HepG2 (cell line): ENCODE results near the gene ZNF175. TPM values are rescaled to one million over a fixed set of nuclear protein-coding genes. Genes with fewer than 3 reads are reported as not detected.

ENCODE experiments used
- ATAC-seq: fragments of 200-7000 bp; cut with Tn5 transposase; 3 replicates; pipeline ENCODE4 v1.9.1; 2020; ENCODE audit warnings: mild to moderate bottlenecking, moderate library complexity
- BruUV-seq: library from RNA; stranded (reverse); fragments of 400-500 nt; replicated peaks from 2 replicates; lab custom pipeline; 2021; lab: Mats Ljungman, UMichigan
- CTCF ChIA-PET: fragments of 300-600 bp; formaldehyde crosslinking; extraction: SDS; loops from one replicate; lab custom pipeline; 2021; ENCODE audit warnings: low total read pairs, inconsistent platforms, low intra/inter-chr PET ratio; lab: Yijun Ruan, JAX
- POLR2A ChIA-PET: fragments of 350-600 bp; sonication (Branson Sonifier 250); formaldehyde crosslinking; loops from one replicate; lab custom pipeline; 2020; ENCODE audit warnings: antibody characterized with exemption, inconsistent platforms; lab: Yijun Ruan, JAX
- DNase-seq: peaks from one replicate; pipeline ENCODE4 v3.0.0-alpha.2; 2015; ENCODE audit warnings: low spot score
- FAIRE-seq: peaks from 3 replicates; lab custom pipeline; 2011; peaks lifted over from hg19 to GRCh38; lab: Jason Lieb, UNC
- H2AFZ ChIP-seq: one replicate; pipeline ENCODE4 v1.6.1; 2011; ENCODE audit warnings: low read length, inconsistent platforms
- H3K27ac ChIP-seq: fragments of 300-600 bp; 3 replicates; pipeline ENCODE4 v1.8.0; 2011; ENCODE audit warnings: mixed run types, mild to moderate bottlenecking, mixed read lengths, low read length, inconsistent platforms; ENCODE audit not compliant: insufficient read depth; ENCODE audit errors: extremely low read length
- H3K27me3 ChIP-seq, 2 experiments: fragments of 200-600 bp in 1 of 2; 2 replicates in 1 of 2; 3 replicates in 1 of 2; pipeline versions ENCODE4 v1.6.0 to v1.8.0; 2011; ENCODE audit warnings: low read length in 2 of 2, mild to moderate bottlenecking in 2 of 2, moderate library complexity in 2 of 2, inconsistent platforms in 1 of 2; ENCODE audit not compliant: insufficient read depth in 2 of 2, control insufficient read depth in 1 of 2
- H3K36me3 ChIP-seq, 2 experiments: fragments of 200-600 bp in 1 of 2; replicated peaks in 1 of 2; 2 replicates in 1 of 2; 3 replicates in 1 of 2; pipeline versions ENCODE4 v1.5.1 to v1.8.0; 2011; ENCODE audit warnings: low read length in 2 of 2, inconsistent platforms in 1 of 2; ENCODE audit not compliant: insufficient read depth in 2 of 2, control insufficient read depth in 1 of 2
- H3K4me1 ChIP-seq: 2 replicates; pipeline ENCODE4 v1.5.1; 2012; ENCODE audit warnings: low read length, inconsistent platforms; ENCODE audit not compliant: insufficient read depth
- H3K4me2 ChIP-seq: 2 replicates; pipeline ENCODE4 v1.6.0; 2011; ENCODE audit warnings: low read depth, low read length, inconsistent platforms
- H3K4me3 ChIP-seq, 3 experiments: fragments of 200-600 bp in 1 of 3; sonication (generic), shearing (Covaris generic) in 1 of 3; replicated peaks in 1 of 3; 2 replicates each; pipeline ENCODE4 v1.5.1; 2011 to 2016; ENCODE audit warnings: low read length in 3 of 3, inconsistent platforms in 2 of 3, low read depth in 2 of 3, mild to moderate bottlenecking in 2 of 3, control low read depth in 1 of 3, mixed read lengths in 1 of 3; ENCODE audit not compliant: insufficient read depth in 1 of 3
- H3K79me2 ChIP-seq: one replicate; pipeline ENCODE4 v1.6.1; 2011; ENCODE audit warnings: low read length, inconsistent platforms; ENCODE audit not compliant: insufficient read depth
- H3K9ac ChIP-seq: 2 replicates; pipeline ENCODE4 v1.6.0; 2011; ENCODE audit warnings: mild to moderate bottlenecking, low read depth, low read length, inconsistent platforms; ENCODE audit not compliant: insufficient read depth
- H3K9me3 ChIP-seq: 2 replicates; pipeline ENCODE4 v1.5.1; 2012; ENCODE audit warnings: mild to moderate bottlenecking, low read length
- H4K20me1 ChIP-seq: 2 replicates; pipeline ENCODE4 v1.6.0; 2011; ENCODE audit warnings: inconsistent platforms, mild to moderate bottlenecking, low read length, moderate library complexity; ENCODE audit not compliant: insufficient read depth
- DNMT3B ChIP-seq: conservative IDR thresholded peaks from 2 replicates; pipeline ENCODE4 v1.6.1; 2016; ENCODE audit warnings: missing biosample characterization, control low read depth
- FOXO1 ChIP-seq: sonication (generic); formaldehyde crosslinking; IDR thresholded peaks from 2 replicates; pipeline ENCODE4 v1.4.0; 2020; ENCODE audit warnings: missing genetic modification reagents
- GABPA ChIP-seq, 2 experiments: IDR thresholded peaks; 2 replicates each; pipeline ENCODE4 v1.6.1; 2011 to 2016; ENCODE audit warnings: low read depth in 2 of 2, low read length in 1 of 2, missing biosample characterization in 1 of 2, missing genetic modification characterization in 1 of 2
- HDAC1 ChIP-seq: sonication (generic); formaldehyde crosslinking; IDR thresholded peaks from 2 replicates; pipeline ENCODE4 v1.5.1; 2020; ENCODE audit warnings: mild to moderate bottlenecking, missing genetic modification reagents
- HOXA9 ChIP-seq: sonication (generic); formaldehyde crosslinking; IDR thresholded peaks from 2 replicates; pipeline ENCODE4 v1.8.1; 2022; ENCODE audit warnings: missing genetic modification reagents, mild to moderate bottlenecking, moderate library complexity, borderline replicate concordance
- ISX ChIP-seq: sonication (generic); formaldehyde crosslinking; conservative IDR thresholded peaks from 2 replicates; pipeline ENCODE4 v1.5.0; 2020; ENCODE audit warnings: missing genetic modification reagents
- NFIB ChIP-seq: sonication (generic); formaldehyde crosslinking; IDR thresholded peaks from 2 replicates; pipeline ENCODE4 v1.9.0; 2021; ENCODE audit warnings: missing genetic modification reagents, mild to moderate bottlenecking, borderline replicate concordance
- PCBP1 ChIP-seq: fragments of 200-400 bp; formaldehyde crosslinking; IDR thresholded peaks from 2 replicates; pipeline ENCODE4 v1.6.1; 2017; ENCODE audit warnings: mild to moderate bottlenecking, low read depth, low read length, borderline replicate concordance
- PRPF4 ChIP-seq: fragments of 200-400 bp; formaldehyde crosslinking; IDR thresholded peaks from 2 replicates; pipeline ENCODE4 v1.6.1; 2016; ENCODE audit warnings: low read length, low read depth; ENCODE audit not compliant: poor library complexity, severe bottlenecking
- SOX5 ChIP-seq: IDR thresholded peaks from 2 replicates; pipeline ENCODE4 v1.6.1; 2016; ENCODE audit warnings: borderline replicate concordance
- TAF1 ChIP-seq: sonication (generic); formaldehyde crosslinking; IDR thresholded peaks from 2 replicates; pipeline ENCODE4 v1.4.0; 2020; ENCODE audit warnings: missing genetic modification reagents
- YEATS2 ChIP-seq: sonication (generic); formaldehyde crosslinking; IDR thresholded peaks from 2 replicates; pipeline ENCODE4 v1.4.0; 2020; ENCODE audit warnings: missing genetic modification reagents, borderline replicate concordance
- ZBTB1 ChIP-seq: sonication (generic); formaldehyde crosslinking; IDR thresholded peaks from 2 replicates; pipeline ENCODE4 v1.4.0; 2020; ENCODE audit warnings: missing genetic modification reagents, borderline replicate concordance
- ZNF121 ChIP-seq: sonication (generic); formaldehyde crosslinking; IDR thresholded peaks from 2 replicates; pipeline ENCODE4 v1.5.0; 2020; ENCODE audit warnings: mild to moderate bottlenecking, missing genetic modification reagents
- ZNF343 ChIP-seq: sonication (generic); formaldehyde crosslinking; IDR thresholded peaks from 2 replicates; pipeline ENCODE4 v1.4.0; 2020; ENCODE audit warnings: mild to moderate bottlenecking, missing genetic modification reagents
- ZNF441 ChIP-seq: sonication (generic); formaldehyde crosslinking; IDR thresholded peaks from 2 replicates; pipeline ENCODE4 v1.7.0; 2021; ENCODE audit warnings: missing genetic modification reagents, borderline replicate concordance
- ZSCAN30 ChIP-seq: sonication (generic); formaldehyde crosslinking; IDR thresholded peaks from 2 replicates; pipeline ENCODE4 v1.5.0; 2020; ENCODE audit warnings: mild to moderate bottlenecking, missing genetic modification reagents
- WGBS: methylation state at CpG from one replicate; pipeline ENCODE4 v1.1.6; 2017; ENCODE audit warnings: low lambda C conversion rate; 5-methylcytosine and 5-hydroxymethylcytosine counted together
- in situ Hi-C: cut with HindIII; loops from 2 replicates; pipeline ENCODE4 v1.10.0; 2017; ENCODE audit warnings: low pct_unique_long_range_greater_than_20kb; ENCODE audit not compliant: extremely low pct_ligation_motif_present
- intact Hi-C: fragments of 100-400 bp; cut with micrococcal nuclease; formaldehyde crosslinking; loops from one replicate; pipeline ENCODE4 v1.10.0; 2022; ENCODE audit not compliant: unreplicated experiment
- polyA plus RNA-seq, 8 experiments: library from polyadenylated mRNA; depleted of rRNA in 3 of 8; stranded (reverse) in 7 of 8; unstranded in 1 of 8; fragments of >200 nt; fragmentation: Illumina TruSeq in 4 of 8; extraction: Trizol in 4 of 8; gene quantifications; 2 replicates each; pipeline versions ENCODE4 v1.2.1 to v1.2.3, GENCODE V29; 2011 to 2016; ENCODE audit warnings: low read depth in 4 of 8, missing spikeins in 1 of 8, mixed read lengths in 1 of 8; ENCODE audit not compliant: insufficient read depth in 1 of 8
- total RNA-seq, 5 experiments: library from RNA; depleted of rRNA; stranded (reverse); fragments of >200 nt; fragmentation: Illumina TruSeq; extraction: Trizol; gene quantifications; 2 replicates each; pipeline ENCODE4 v1.2.3, GENCODE V29; 2016; ENCODE audit warnings: low read depth in 1 of 5
- TF ChIP-seq, protein P1 (sequence below): sonication (generic); formaldehyde crosslinking; IDR thresholded peaks from 2 replicates; pipeline ENCODE4 v1.4.0; 2020; ENCODE audit warnings: missing genetic modification reagents, borderline replicate concordance

ZNF175 gene
- total and polyA plus RNA-seq, 2 of the 13 experiments (the other 11 are each of a cell fraction or from before 2014, with no cell fraction given): 1.2 to 1.5 TPM

DNA sequence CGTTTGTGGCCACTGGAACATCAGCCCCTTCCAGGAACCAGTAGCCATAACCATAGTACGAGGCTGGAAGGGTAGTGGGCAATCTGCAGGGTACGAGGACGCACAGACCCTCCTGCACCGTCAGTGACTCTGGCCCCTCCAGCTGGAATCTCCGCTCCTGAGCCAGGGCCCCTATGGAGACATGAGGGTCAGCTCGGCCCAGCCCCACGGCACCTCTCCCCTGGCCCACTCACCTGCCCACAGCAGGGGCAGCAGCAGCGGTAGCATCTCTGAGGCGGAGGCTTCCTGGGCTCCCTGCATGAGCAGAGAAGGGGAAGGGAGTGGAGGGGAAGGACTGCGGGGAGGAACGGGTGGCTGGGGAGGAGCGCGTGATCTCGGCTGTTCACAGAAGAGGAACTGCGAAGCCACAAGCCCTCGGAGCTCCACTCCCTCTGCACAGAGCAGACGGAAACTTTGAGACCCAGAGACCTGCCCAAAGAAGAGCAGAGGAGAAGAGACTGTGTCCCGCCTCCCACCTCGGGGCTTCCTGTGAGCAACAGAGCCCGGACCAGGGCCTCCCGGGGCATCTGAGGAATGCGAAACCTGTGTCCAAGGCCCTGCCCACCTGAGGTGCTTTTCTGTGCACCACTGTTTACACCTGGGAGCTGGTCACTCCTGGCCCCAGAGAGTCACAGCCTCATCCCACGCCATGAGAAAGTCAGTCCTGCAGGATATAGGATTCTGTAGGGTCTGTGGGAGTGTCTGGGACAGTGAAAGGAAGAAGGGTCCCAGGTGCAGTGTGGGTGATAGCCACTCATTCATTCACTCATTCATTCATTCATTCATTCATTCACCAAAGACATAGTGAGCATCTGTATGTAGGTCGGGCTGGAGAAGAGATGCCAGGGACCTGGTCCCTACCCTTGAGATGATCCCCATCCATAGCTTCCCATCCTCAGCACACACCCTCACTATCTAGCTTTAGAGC, 39.5 kb upstream of the ZNF175 start, which contains the start of gene SIGLEC6 (continued):
- TF ChIP-seq HDAC1 (CRISPR knock-in tag) (no peak), ZNF441 (CRISPR knock-in tag) (no peak), ZNF343 (CRISPR knock-in tag) (no peak)

DNA sequence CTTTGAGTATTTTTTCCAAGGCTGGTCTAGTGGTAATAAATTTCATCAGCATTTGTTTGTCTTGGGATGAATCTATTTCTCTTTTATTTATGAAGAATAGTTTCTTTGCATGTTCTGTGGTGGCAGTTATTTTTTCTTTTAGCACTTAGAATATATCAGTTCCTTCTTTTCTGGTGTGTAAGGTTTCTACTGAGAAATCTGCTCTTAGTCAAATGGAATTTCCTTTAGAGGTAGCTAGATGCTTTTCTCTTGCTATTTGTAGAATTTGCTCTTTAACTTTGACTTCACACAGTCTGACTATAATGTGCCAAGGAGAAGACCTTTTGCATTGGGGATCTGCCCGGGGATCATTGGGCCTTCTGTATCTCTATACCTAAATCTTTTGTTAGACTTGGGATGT, 35.5 kb upstream of the ZNF175 start:
- Histone ChIP-seq H3K9ac (no peak overlapping the region), H3K27ac (no peak overlapping the region), H3K4me1 (no peaks in the 10 kb centered on the region), H2AFZ (no peak overlapping the region), H3K9me3 (no peaks in the 10 kb centered on the region), H3K27me3 (peaks cover 1 to 5% of the 10 kb centered on the region in 2 experiments; a peak in 3 of 5 replicates), H3K4me2 (no peak overlapping the region), H4K20me1 (no peaks in the 10 kb centered on the region), H3K4me3 (no peak overlapping the region)
- DNase-seq: no peak
- in situ Hi-C loops (no loop called here), intact Hi-C loops (no loop called here)
- CTCF ChIA-PET: no interaction called here
- POLR2A ChIA-PET: no interaction called here
- ATAC-seq: no peak
- TF ChIP-seq ZNF121 (CRISPR knock-in tag): no peak
- no peak for TF ChIP-seq ZBTB1 (CRISPR knock-in tag)
- no peak for TF ChIP-seq DNMT3B
- TF ChIP-seq SOX5 (CRISPR knock-in tag): no peak
- TF ChIP-seq, protein P1, sequence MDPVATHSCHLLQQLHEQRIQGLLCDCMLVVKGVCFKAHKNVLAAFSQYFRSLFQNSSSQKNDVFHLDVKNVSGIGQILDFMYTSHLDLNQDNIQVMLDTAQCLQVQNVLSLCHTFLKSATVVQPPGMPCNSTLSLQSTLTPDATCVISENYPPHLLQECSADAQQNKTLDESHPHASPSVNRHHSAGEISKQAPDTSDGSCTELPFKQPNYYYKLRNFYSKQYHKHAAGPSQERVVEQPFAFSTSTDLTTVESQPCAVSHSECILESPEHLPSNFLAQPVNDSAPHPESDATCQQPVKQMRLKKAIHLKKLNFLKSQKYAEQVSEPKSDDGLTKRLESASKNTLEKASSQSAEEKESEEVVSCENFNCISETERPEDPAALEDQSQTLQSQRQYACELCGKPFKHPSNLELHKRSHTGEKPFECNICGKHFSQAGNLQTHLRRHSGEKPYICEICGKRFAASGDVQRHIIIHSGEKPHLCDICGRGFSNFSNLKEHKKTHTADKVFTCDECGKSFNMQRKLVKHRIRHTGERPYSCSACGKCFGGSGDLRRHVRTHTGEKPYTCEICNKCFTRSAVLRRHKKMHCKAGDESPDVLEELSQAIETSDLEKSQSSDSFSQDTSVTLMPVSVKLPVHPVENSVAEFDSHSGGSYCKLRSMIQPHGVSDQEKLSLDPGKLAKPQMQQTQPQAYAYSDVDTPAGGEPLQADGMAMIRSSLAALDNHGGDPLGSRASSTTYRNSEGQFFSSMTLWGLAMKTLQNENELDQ: no peak
- no peak for TF ChIP-seq FOXO1
- TF ChIP-seq HOXA9 (CRISPR knock-in tag): no peak
- no peak for TF ChIP-seq NFIB (CRISPR knock-in tag)
- TF ChIP-seq PCBP1: no peak
- TF ChIP-seq ZSCAN30 (CRISPR knock-in tag): no peak
- TF ChIP-seq GABPA (IDR thresholded peaks at IDR 0.05; ENCODE audit: low read depth, low read length): no peak
- TF ChIP-seq GABPA (CRISPR knock-in tag; IDR thresholded peaks at IDR 0.05; ENCODE audit: low read depth): no peak
- no peak for TF ChIP-seq TAF1 (CRISPR knock-in tag)
- TF ChIP-seq PRPF4: no peak
- TF ChIP-seq ISX (CRISPR knock-in tag): no peak
- TF ChIP-seq YEATS2 (CRISPR knock-in tag): no peak
- TF ChIP-seq, all 625 proteins: peak for 0
- Histone ChIP-seq H3K79me2 (no peaks in the 10 kb centered on the region), H3K36me3 (no peaks in the 10 kb centered on the region)
- FAIRE-seq: no peak
- BruUV-seq: no TSS peak
- 3% methylated on average over 1 of the region's 1 CpG for WGBS
